Measurements from ENCODE around the gene STMN3.
"Not testable (repeated sequence)": the region's sequence is repeated elsewhere in the genome, so short reads cannot be mapped to it uniquely, and the experiment has no call there.

Gene STMN3

DNA sequence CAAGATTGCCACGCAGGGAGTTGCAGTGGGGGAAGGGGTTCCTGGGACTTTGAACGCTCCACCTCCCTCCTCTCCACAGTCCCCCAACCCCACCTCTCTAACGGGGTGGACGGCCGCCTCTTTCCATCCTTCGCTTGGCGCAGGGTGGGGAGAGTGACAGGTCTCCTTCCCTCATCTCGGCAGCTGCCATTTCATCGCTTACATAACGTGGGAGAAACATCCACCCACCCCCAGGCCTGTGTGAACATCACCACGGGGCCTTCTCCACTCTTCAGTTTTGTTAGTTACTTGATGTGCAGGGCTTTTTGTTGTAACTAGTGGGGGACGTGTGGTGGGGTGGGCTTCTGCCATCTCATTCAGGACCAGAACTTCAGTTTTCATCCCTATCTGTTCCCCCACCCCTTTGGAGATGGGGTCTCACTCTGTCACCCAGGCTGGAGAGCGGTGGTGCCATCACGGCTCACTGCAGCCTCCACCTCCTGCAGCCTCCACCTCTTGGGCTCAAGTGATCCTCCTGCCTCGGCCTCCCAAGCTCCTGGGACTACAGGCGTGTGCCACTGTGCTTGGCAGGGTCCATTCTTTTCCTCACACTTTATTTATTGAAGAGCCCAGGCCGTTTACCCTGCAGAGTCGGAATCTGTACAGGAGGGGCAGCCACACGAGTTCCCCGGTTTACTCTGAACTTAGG is 22.6 kb upstream of the STMN3 start:
- DNase-seq = no peak

DNA sequence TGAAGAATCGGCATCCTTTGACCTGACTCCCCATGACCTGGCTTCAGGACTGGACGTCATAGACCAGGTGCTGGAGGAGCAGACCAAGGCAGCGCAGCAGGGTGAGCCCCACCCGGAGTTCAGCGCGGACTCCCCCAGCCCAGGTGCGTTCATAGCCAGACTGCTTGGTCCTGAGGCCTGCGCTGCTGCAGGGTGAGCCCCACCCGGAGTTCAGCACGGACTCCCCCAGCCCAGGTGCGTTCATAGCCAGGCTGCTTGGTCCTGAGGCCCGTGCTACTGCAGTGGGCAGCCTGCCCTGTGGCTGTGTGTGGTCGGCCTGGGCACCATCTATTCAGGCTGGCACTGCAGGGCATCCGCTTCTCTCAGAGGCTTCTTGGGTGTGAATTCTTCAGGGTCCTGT is 20.7 kb upstream of the STMN3 start:
- no peak for DNase-seq

DNA sequence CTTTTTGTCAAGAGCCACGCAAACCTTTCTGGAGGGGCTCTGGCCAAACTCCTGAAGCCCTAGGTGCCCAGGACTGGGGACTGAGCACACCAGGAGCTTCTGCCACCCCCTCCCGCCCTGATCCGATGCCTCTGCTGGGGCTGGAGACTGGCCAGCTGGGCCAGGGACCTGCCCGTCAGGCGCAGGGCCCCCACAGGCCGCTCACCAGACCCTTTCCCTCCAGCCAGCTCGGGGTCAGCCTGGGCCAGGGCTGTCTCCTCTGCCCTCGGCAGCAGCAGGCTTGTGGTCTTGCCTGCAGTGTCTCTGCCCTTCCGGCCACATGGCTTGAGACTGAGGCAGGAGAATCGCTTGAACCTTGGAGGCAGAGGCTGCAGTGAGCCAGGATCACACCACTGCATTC is 19.4 kb upstream of the STMN3 start:
- DNase-seq = no peak

DNA sequence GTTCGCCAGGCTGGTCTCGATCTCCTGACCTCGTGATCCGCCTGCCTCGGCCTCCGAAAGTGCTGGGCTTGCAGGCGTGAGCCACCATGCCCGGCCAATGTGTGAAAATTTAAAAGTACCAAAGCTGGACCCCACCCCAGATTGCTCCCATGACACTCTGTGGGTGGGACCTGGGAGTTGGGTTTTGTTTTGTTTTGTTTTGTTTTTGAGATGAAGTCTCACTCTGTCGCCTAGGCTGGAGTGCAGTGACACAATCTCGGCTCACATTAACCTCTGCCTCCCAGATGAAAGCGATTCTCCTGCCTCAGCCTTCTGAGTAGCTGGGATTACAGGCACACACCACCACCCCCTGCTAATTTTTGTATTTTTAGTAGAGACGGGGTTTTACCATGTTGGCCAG is 18.5 kb upstream of the STMN3 start:
- DNase-seq = not testable (repeated sequence)

DNA sequence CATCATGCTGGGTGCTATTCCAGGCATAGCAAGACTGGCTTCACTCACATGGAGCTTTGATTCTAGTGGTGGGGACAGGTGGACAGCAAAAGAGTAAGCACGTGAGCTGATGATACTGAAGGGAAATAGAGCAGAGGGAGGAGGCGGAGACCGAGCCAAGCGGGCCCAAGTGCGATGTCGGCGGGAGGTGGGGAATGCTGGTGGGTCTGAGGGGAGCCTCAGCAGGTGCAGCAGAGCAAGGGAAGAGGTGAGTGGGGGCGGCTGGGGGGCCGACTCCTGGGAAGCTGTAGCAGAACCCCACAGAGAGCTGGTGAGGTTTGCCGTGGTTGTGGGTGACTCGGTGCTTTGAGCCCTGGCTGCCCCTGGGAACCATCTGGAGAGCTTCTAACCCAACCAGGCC is 15.1 kb upstream of the STMN3 start:
- no peak for DNase-seq

DNA sequence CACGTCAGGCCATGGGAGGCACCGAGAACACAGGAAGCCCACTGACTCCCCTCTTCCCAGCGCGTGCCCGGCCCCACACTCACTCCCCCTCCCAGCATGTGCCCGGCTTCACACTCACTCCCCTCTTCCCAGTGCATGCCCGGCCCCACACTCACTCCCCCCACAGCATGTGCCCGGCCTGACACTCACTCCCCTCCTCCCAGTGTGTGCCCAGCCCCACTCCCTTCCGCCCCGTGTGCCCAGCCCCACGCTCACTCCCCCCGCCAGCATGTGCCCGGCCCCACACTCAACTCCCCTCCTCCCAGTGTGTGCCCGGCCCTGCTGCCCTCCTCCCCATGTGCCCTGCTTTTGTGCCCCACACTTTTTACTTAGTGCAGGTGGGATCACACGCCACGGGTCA is 14.6 kb upstream of the STMN3 start:
- DNase-seq = no peak

DNA sequence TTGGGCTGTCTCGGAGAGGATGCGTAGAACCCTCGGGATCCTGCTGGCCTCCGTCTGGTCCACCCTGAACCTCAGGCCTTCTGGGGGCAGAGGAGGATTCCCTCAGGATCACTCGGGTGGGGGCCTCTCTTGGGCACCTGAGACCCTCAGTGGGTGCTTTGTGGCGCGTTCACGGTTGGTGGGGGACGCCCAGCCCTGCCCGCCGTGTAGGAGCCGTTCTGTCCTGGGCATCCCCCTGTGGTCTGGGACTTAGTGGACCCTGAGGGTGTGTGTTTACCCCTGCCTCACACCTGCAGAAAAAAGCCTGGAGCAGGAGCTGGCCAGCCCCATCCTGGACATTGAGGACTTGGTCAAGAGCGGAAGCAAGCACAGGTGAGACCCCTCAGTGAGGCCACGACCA is 12.5 kb upstream of the STMN3 start:
- DNase-seq = no peak

DNA sequence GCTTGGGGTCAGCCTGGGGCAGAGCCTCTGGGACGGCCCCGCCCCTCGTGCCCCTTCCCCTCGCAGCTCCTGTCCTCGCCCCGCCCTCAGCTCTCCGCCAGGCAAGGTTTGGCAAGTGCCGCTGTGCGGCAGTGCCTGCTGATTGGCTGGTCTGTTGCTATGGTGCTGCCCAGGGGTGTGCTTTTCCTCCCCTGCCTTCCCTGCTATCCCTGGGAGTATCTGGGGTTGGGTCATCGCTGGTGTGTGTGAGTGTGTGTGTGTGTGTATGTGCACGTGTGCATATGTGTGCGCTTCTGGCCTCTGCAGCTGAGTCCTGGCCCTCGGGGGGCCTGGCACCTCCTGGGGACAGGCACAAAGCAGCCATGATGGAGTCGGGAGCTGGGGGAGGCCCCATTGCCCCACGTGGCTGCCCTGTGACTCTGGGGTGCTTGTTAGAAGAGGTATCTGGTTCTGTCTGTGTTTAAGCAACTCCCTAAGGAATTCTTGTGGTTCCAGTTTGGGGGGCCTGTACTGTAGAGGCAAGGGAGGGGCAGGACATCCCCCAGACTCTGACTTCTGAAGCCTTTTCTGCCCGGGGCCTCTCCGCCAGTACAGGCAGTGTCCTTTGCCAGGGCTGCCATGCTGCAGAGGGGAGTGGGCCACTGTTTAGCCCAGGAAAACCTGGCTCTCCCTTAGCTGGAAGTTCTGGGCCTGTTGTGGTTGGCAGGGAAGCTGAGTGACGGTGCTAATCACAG is 11.8 kb upstream of the STMN3 start:
- DNase-seq = no peak

DNA sequence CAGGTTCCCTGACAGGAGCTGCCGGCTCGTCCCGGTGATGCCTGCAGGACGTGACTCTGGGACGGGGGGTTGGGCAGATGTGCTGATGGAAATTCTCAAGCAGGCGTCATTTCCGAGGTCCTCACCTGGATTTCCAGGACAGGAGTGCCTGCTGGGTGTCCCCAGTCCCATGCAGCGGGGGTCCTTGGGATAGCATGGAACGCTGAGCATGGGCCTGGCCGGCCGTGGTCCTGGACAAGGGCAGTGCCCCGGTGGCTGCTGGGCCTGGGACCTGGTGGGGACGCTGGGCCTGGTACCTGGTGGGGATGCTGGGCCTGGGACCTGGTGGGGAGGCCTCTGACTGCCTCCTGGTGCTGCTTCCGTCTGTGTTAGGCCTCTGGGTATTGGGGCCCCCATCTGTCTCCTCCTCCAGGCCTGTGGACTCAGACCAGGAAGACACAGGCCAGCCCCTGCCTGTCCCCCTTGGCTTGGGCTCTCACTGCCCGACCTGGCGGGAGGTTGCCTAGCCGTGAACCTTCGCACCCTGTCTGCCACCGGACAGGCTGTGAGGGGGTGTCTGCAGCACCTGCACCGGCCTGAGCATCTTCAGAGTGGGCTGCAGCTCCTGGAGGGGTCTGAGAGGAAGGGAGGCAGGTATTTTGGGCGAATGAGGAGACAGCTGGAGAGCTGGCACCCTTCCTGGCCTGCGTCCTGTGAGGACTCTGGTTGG is 11.1 kb upstream of the STMN3 start:
- no peak for DNase-seq

DNA sequence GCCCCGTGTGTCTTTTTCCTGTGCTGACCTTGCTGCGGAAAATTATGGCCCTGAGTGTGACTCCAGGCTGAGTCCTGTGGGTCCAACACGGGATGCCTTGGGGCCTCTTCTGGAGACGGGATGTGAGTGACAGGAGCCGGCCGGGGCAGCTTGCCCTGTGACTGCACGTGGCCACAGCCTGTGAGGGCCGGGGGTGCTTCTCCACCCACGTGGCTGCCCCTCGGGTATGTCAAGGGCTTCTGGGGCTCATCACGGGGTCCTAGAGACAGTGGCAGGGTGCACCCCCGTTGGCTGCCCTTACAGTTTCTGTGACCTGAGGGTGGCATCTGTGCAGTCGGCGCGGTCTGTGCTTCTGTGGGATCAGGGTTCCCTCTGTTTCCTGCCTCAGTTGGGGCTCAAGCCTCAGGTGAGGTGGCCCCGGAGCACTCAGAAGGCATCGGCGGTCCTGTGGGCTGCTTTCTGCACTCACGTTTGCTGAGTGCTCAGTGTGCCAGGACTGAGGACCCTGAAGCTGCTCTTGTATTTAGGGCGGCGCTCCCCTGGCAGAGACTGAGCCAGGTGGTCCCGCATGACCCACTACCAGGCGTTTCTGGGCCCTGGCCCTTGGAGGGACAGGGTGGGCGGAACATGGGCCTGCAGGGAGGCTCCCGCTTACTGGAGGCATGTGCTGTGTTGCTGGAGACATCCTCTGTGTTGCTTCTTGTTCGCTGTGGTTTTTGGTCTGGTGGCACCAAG is 10.3 kb upstream of the STMN3 start:
- DNase-seq = no peak

DNA sequence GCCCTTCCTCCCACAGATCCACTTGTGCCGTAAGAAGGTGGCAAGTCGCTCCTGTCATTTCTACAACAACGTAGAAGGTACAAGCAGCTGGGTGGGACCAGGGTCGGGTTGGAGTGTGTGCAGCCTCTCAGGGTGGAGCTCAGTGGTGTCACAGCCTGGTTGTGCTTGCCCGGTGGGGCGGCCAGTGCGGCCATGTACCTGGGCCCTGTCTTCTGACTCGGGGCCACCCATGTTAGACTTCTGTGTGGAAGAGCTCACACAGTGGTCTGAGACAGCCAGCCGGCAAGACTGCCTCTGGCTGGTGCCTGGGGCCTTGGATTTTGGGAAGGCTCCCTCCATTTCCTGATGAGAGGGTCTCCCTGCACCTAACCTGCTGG is 9.6 kb upstream of the STMN3 start:
- no peak for DNase-seq

DNA sequence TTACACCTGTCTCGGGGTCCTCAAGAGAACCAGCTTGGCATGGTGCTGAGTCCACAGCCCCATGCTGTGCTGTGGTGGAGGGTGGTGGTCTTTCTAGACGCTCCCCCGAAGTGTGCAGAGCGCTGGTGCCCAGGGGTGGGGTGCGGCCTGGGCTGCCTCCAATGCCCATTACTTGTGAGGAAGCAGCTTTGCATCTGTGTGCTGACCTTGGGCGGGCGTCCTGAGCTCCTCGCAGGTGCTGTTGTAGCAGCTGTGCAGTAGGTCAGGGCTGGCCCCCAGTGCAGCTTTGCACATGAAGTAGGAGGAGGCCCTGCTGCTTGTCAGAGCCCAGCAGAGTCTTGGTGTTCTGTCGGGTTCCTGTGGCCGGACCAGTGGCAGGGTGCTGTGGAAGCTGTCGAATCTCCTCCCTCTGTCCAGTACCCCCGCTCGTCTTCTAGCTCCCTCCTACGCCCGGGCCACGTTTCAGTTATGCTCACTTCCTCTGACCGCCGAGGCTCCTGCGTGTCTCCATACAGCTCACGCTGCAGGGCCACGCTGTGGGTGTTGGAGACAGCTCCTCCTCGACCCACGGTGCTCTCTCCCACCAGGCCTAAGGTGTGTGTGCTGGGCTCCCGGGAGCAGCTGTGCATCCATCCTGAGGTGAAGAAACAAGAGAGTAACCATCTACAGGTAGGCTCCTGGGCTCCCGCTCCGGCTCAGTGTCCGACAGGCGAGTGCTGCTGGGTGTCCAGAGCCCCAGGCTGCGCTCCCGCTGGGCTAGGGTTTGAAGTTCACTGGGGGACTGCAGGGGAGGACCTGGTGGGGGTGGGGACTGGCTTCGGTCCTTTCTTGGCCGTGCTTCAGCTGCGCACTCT is 9.0 kb upstream of the STMN3 start:
- DNase-seq = no peak

DNA sequence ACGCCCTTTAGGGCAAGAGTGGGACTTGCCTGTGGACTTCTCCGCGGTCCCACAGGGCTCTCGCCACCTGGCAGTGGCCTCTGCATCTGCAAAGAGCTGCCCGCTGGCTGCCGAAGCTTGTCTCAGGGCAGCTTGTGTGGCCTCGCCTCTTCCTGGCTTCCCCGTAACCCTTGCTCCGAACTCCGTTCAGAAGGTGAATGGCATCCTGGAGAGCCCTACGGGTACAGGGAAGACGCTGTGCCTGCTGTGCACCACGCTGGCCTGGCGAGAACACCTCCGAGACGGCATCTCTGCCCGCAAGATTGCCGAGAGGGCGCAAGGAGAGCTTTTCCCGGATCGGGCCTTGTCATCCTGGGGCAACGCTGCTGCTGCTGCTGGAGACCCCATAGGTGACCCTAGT is 7.9 kb upstream of the STMN3 start:
- DNase-seq = no peak

DNA sequence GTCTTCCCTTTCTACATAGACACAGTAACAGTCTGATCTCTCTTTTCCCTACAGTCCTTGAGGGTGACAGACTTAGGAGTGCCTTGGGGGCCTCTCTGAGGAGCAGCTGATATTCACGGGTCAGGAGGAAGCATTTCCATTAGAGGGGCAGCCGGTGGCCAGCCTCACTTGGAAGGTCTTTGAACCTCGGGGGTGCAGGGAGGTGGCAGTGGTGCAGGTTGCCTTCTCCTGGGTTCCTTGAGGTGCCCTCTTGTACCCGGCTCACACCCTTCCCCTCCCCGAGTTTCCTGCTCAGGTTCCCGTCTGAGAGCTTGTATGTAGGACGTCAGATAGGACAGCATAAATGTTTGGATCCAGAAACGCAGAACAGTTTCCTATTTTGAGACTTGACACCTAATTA is 7.4 kb upstream of the STMN3 start:
- DNase-seq = no peak

DNA sequence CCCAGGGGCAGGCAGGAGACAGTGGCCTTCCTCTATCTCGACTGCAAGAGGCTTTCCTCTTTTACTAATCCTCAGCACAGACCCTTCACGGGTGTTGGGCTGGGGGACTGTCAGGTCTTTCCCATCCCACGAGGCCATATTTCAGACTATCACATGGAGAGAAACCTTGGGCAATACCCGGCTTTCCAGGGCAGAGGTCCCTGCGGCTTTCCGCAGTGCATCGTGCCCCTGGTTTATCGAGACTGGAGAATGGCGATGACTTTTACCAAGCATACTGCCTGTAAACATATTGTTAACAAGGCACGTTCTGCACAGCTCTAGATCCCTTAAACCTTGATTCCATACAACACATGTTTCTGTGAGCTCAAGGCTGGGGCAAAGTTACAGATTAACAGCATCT is 7.0 kb upstream of the STMN3 start:
- DNase-seq = not testable (repeated sequence)

DNA sequence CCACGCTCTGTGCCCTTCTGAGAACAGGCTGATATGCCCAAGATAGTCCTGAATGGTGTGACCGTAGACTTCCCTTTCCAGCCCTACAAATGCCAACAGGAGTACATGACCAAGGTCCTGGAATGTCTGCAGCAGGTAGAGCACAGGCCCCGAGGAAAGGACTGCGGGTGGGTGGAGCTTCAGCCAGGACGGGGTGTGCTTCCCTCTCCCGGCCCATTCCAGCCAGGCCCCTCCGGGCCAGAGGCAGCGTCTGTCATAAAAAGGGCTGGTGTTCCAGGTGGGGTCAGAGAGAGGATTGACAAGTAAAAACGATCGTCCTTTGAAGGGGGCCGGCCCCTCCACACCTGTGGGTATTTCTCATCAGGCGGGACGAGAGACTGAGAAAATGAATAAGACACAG is 6.1 kb upstream of the STMN3 start:
- no peak for DNase-seq

DNA sequence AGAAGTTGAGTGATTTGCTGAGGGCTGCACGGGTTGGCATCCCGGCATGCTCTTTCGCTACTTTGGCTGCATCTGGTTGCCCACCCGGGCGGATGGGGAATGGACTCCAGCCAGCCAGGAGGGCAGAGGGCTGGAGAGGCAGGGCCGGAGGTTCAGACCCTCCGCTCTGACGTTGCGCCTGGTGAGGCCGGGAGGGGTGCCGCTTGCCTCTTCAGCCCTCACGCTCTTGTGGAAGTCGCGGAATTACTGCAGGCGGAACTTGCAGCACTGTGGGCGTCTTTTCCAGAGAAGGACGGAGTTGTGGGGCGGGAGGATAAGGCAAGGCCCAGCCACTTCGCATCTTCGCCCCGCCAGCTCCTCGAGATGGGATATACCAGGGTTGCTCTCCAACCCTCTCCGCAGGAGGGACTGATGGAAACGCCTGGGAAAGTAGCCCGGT is 5.5 kb upstream of the STMN3 start:
- DNase-seq = peak in 1 of 2 donors; percentile 27

DNA sequence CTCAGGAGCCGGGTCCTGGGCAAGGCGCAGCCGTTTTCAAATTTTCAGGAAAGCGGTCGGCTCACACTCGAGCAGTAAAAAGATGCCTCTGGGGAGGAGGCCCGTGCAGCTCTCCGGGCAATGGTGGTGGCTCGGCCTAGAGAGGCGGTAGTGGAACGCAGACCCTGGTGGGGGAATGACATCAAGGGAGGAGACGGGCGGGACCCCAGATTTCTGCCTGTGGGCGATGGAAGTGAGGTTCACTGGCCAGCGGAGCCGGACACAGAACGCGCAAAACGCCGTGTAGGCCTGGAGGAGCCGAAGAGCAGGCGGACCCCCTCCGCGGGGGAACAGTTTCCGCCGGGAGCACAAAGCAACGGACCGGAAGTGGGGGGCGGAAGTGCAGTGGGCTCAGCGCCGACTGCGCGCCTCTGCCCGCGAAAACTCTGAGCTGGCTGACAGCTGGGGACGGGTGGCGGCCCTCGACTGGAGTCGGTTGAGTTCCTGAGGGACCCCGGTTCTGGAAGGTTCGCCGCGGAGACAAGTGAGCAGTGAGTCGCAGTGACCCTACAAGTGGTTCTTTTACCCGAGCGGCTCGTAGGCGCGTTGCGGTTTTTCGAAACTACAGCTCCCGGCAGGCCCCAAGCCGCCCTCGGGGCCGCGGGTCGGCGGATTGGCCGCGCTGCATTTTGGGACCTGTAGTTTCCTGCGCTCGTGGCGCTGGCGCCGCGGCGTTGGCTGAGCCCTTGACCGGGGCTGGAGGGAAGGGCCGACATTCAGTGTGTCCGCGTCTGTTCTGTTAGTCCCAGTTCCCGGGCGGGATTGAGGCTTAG is 4.9 kb upstream of the STMN3 start, which contains the start of gene RTEL1:
Gene RTEL1, plus strand, starts transcription at position 376 of the 812 bp plus-strand sequence. CDS start 1,091 bp downstream, outside the sequence.
- DNase-seq = peak; percentile 87 to 93

DNA sequence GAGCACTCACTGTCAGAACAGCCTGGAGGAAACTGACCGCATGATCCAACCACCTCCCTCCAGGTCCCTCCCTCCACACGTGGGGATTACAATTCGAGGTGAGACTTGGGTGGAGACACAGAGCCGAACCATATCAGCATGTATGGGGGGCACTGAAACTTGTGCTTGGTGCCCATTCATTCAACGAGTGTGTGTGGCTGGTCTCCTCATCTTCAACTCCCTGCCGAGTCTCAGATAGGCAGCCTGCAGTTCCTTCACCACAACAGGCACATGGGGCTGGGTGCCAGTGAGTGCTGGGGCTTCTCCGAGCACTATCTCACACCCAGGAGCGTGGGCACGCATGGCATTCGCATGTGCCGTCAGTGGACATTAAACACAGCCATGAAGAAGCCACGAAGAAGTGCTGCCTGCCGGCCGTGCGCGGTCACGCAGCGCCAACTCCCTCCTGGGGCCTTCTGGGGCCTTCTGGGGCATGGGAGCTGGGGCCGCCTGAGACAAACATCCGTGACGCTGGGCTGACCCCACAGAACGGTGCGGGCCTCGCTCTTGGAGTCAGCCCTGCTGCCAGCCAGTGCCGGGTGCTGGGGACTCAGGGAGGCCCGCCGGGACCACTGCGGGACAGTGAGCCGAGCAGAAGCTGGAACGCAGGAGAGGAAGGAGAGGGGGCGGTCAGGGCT is 4.2 kb upstream of the STMN3 start:
- DNase-seq = no peak

DNA sequence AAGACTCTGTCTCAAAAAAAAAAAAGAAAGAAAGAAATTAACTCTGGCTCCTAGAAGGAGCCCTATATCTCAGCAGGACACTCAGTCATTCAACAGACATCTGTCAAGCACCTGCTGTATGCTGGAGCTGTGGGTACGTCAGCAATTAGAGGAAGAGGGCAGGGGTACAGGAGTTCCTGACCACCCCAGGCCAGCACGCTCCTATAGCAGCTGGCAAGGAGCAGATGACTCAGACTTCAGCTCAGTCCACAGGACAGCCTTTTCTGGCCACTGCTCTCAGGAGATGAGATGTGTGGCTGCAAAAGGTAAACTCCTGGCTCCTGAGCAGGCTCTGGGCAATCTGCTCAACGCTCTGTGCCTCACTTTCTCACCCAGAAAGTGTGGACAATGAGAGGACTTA is 3.2 kb upstream of the STMN3 start:
- no peak for DNase-seq

DNA sequence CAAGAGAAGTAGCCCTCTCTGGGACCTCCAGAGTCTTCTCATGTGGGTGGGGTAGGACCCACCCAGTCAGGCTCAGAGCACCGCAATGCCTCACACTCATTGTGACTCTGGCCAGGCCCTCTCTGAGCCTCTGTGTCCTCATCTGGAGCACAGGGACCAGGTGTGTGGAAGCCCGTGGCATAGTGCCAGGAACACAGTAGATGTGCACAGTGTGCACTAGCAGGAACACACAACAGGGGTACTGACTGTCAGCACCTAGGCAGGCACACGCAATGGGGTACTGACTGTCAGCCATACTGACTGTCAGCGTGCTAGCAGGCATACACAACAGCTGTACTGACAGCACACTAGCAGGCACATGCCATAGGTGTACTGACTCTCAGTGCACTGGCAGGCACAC is 2.0 kb upstream of the STMN3 start:
- no peak for DNase-seq

Data from bone marrow (tissue), 2 donors.